ENCODE measurements around the gene LSM3. TPM values are rescaled to one million over a fixed set of nuclear protein-coding genes. Genes with fewer than 3 reads are reported as not detected.
A peak's percentile ranks its signal among the peaks of the same experiment; 100 is the strongest.

The LSM3 gene
- total and polyA plus RNA-seq, 9 of the 15 experiments (the other 6 are each of a cell fraction or from before 2014, with no cell fraction given): 33.8 to 203 (median 61.2) TPM

- TF ChIP-seq ZNF274 (IDR thresholded peaks at IDR 0.05; ENCODE audit: borderline replicate concordance, low read depth, low read length): no peak
- no peak for TF ChIP-seq ZNF518B (CRISPR knock-in tag; IDR thresholded peaks at IDR 0.05)
- TF ChIP-seq ARID1B (IDR thresholded peaks at IDR 0.05): peak; percentile 19; the same call in 1 of the 2 replicates
- TF ChIP-seq GTF2A2 (tag; IDR thresholded peaks at IDR 0.05): peak; percentile 43; the same call in 1 of the 2 replicates
- no peak for TF ChIP-seq U2AF1 (optimal IDR thresholded peaks at IDR 0.05; ENCODE audit: low read depth, low read length)
- no peak for TF ChIP-seq GTF2B (IDR thresholded peaks at IDR 0.05; ENCODE audit: extremely low read depth, insufficient read length)
- TF ChIP-seq CAMTA2 (CRISPR knock-in tag; conservative IDR thresholded peaks at IDR 0.05): 0 out of 2 replicates have a peak, but pooled peaks have one; percentile 9
- TF ChIP-seq ELF1 (tag; IDR thresholded peaks at IDR 0.05): no peak
- TF ChIP-seq DIDO1 (tag; IDR thresholded peaks at IDR 0.05; ENCODE audit: low read depth): no peak
- peak; percentile 97 for TF ChIP-seq SMC3 (conservative IDR thresholded peaks at IDR 0.05; ENCODE audit: insufficient read depth, low read depth, low read length)
- TF ChIP-seq BCL6 (CRISPR knock-in tag; IDR thresholded peaks at IDR 0.05): peak; percentile 52; the same call in 1 of the 2 replicates
- TF ChIP-seq MTA2 (IDR thresholded peaks at IDR 0.05; ENCODE audit: low read depth): no peak
- TF ChIP-seq STAT5A (IDR thresholded peaks at IDR 0.05; ENCODE audit: borderline replicate concordance, low read length): no peak
- TF ChIP-seq CBX1 (IDR thresholded peaks at IDR 0.05; ENCODE audit: low read depth): 0 out of 2 replicates have a peak, but pooled peaks have one; percentile 87
- TF ChIP-seq ZKSCAN1 (IDR thresholded peaks at IDR 0.05; ENCODE audit: low read depth, low read length): peak; percentile 35; the same call in 1 of the 2 replicates
- TF ChIP-seq BACH1 (tag; IDR thresholded peaks at IDR 0.05): 0 out of 2 replicates have a peak, but pooled peaks have one; percentile 68
- no peak for TF ChIP-seq GATAD2A (IDR thresholded peaks at IDR 0.05)
- no peak for TF ChIP-seq CBFB (CRISPR knock-in tag; IDR thresholded peaks at IDR 0.05)
- TF ChIP-seq ZNF431 (CRISPR knock-in tag; IDR thresholded peaks at IDR 0.05): no peak
- 0 out of 2 replicates have a peak, but pooled peaks have one; percentile 97 for TF ChIP-seq SMARCA5 (IDR thresholded peaks at IDR 0.05)
- 0 out of 4 replicates have a peak, but pooled peaks of 1 of the 2 experiments have one; percentile 37 for TF ChIP-seq HDAC1 (IDR thresholded peaks at IDR 0.05)
- no peak for TF ChIP-seq XRCC3 (IDR thresholded peaks at IDR 0.05)
- no peak for TF ChIP-seq HDGF (IDR thresholded peaks at IDR 0.05)
- no peak for TF ChIP-seq SREBF2 (CRISPR knock-in tag; IDR thresholded peaks at IDR 0.05)
- peak; percentile 97 for TF ChIP-seq DEAF1 (CRISPR knock-in tag; IDR thresholded peaks at IDR 0.05)
- TF ChIP-seq GABPB1 (CRISPR knock-in tag; IDR thresholded peaks at IDR 0.05): peak; percentile 61; the same call in 1 of the 2 replicates
Observed at GRCh38 chr3:14203521-14204079, 25.0 kb downstream of the LSM3 start (continued).

All from K562 (cell line).